Keratinocyte (primary cell): ENCODE data around the gene ERC2.

Source experiments
- EZH2 ChIP-seq: IDR thresholded peaks from one replicate; pipeline ENCODE4 v1.6.1; 2012; ENCODE audit warnings: inconsistent platforms, mild to moderate bottlenecking, low read length, moderate library complexity
- TF ChIP-seq, protein P1 (sequence below), 3 experiments: IDR thresholded peaks in 1 of 3; conservative IDR thresholded peaks in 1 of 3; optimal IDR thresholded peaks in 1 of 3; 2 replicates in 2 of 3; 3 replicates in 1 of 3; pipeline versions ENCODE3 to v1.5.1; 2011; ENCODE audit warnings: low read length in 3 of 3, mild to moderate bottlenecking in 3 of 3, moderate library complexity in 2 of 3, control low read depth in 1 of 3, inconsistent platforms in 1 of 3; ENCODE audit not compliant: insufficient read depth in 2 of 3; ENCODE audit errors: extremely low read depth in 1 of 3

DNA sequence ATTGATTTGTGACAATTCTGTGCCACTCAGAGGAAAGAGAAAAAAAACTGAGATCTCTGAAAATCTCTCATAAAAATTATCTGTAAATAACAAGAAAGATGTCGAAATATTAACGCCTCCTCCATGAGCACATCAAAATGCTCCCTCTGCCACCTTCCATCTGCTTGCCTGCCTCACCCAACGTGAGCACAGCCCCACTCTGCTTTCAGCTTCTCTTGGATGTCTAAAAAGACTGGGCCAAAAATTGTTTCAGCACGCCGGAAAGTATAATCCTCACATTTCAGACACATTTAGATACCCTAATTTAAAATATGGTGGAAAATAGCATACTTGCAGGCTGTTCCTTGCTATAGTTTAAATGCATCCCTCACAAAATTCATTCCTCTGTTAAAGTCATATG, 57.1 kb downstream of the ERC2 start:
- TF ChIP-seq, protein P1, sequence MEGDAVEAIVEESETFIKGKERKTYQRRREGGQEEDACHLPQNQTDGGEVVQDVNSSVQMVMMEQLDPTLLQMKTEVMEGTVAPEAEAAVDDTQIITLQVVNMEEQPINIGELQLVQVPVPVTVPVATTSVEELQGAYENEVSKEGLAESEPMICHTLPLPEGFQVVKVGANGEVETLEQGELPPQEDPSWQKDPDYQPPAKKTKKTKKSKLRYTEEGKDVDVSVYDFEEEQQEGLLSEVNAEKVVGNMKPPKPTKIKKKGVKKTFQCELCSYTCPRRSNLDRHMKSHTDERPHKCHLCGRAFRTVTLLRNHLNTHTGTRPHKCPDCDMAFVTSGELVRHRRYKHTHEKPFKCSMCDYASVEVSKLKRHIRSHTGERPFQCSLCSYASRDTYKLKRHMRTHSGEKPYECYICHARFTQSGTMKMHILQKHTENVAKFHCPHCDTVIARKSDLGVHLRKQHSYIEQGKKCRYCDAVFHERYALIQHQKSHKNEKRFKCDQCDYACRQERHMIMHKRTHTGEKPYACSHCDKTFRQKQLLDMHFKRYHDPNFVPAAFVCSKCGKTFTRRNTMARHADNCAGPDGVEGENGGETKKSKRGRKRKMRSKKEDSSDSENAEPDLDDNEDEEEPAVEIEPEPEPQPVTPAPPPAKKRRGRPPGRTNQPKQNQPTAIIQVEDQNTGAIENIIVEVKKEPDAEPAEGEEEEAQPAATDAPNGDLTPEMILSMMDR (optimal IDR thresholded peaks at IDR 0.05 in 1 of 3, IDR thresholded peaks at IDR 0.05 in 1 of 3, conservative IDR thresholded peaks at IDR 0.05 in 1 of 3; ENCODE audit: extremely low read depth in 1 of 3, insufficient read depth in 2 of 3, low read length in 3 of 3) = no peak
- no peak for TF ChIP-seq EZH2
